GM18519 (cell line): ENCODE results near the gene PARN.
"Not testable (repeated sequence)": the region's sequence is repeated elsewhere in the genome, so short reads cannot be mapped to it uniquely, and the experiment has no call there.

ENCODE experiments used
- ATAC-seq: cut with Tn5 transposase; IDR thresholded peaks from one replicate; pipeline ENCODE4 v1.9.1; 2021; ENCODE audit warnings: mild to moderate bottlenecking, moderate library complexity; ENCODE audit not compliant: unreplicated experiment, low FRiP score

PARN gene, protein sequence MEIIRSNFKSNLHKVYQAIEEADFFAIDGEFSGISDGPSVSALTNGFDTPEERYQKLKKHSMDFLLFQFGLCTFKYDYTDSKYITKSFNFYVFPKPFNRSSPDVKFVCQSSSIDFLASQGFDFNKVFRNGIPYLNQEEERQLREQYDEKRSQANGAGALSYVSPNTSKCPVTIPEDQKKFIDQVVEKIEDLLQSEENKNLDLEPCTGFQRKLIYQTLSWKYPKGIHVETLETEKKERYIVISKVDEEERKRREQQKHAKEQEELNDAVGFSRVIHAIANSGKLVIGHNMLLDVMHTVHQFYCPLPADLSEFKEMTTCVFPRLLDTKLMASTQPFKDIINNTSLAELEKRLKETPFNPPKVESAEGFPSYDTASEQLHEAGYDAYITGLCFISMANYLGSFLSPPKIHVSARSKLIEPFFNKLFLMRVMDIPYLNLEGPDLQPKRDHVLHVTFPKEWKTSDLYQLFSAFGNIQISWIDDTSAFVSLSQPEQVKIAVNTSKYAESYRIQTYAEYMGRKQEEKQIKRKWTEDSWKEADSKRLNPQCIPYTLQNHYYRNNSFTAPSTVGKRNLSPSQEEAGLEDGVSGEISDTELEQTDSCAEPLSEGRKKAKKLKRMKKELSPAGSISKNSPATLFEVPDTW

DNA sequence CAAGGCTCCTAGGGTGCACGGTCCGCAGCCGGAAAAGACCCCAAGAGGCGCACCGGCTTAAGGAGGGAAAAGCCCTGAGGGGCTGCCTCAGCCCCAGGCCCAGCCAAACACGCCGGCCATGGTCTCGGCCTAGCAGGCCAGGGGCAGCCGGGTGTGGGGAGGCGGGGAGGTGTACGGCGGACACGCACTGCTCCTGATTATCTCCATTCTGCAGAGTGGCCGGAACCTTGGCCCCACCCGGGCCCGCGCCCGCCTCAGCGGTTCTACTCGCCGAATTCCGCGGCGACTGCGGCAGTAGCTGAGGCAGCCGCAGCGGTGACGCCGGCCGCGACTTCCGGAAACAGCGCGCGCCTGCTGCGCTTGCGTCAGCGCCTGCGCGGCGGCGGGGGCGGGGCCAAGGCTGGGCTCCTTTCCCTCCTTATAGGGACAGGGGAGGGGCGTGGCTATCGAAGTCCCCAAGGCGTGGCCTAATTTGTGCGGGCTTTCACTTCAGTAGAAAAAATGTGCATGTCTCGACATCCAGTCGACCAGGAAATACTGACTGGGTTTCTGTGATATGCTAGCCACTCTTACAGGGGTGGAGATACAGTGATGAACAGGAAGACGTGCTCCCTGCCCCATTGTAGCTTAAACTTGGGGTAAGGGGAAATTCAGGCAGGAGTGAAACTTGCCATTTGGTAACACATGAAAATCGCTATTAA lies at the start of gene PARN:
Gene PARN (minus strand): TSS at position 342 of the 701 bp plus-strand sequence. CDS start 135 bp downstream, at position 207.
- peak; percentile 45 for ATAC-seq

DNA sequence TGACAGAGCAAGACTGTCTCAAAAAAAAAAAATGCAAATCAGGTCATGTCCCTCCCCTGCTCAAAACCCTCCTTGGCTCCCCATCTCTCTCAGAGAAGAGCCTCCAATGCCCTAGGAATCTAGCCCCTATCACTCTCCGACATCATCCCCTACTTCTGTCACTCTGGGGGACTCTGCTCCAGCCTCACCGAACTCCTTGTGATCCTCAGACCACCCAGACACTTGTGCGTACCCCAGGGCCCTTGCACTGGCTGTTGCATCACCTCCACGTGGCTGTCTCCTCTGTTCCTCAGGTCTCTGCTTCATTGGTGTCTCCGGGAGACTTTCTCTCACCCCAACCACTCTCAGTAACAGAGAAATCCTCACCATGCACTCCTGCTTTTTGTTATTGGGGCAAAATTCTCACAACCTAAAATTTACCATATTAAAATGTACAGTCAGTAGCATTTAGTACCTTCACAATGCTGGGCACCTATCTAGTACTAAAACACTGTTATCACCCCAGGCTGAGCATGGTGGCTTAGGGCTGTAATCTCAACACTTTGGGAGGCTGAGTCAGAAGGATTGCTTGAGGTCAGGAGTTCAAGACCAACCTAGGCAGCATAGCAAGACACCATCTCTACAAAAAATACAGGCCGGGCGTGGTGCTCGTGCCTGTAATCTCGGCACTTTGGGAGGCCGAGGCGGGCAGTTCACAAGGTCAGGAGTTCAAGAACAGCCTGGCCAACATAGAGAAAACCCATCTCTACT lies 48.9 kb upstream of the PARN start:
- no peak for ATAC-seq

DNA sequence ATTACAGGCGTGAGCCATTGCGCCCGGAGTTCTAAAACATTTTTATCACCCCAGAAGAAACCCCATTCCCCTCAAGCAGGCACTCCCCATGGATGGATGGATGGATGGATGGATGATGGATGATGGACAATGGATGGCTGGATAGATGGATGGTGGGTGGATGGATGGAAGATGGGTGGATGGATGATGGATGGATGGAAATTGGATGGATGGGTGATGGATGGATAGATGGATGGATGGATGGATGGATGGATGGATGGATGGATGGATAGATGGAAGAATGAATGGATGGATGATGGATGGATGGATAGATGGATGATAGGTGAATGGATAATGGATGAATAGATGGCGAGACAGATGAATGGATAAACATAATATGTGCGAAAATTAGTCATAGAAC lies 47.6 kb upstream of the PARN start:
- no peak for ATAC-seq

DNA sequence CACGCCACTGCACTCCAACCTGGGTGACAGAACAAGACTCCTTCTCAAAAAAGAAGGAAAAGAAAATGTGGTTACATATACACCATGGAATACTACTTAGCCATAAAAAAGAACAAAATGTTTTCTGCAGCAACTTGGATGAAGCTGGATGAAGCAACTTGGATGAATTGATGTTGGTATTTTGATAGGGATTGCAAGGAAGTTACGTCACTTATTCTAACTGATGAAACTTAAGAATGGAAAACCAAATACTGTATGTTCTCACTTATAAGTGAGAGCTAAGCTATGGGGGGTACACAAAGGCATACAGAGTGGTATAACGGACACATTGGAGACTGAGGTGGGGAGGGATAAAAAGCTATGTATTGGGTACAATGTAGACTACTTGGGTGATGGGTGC lies 46.6 kb upstream of the PARN start:
- ATAC-seq, result no peak

DNA sequence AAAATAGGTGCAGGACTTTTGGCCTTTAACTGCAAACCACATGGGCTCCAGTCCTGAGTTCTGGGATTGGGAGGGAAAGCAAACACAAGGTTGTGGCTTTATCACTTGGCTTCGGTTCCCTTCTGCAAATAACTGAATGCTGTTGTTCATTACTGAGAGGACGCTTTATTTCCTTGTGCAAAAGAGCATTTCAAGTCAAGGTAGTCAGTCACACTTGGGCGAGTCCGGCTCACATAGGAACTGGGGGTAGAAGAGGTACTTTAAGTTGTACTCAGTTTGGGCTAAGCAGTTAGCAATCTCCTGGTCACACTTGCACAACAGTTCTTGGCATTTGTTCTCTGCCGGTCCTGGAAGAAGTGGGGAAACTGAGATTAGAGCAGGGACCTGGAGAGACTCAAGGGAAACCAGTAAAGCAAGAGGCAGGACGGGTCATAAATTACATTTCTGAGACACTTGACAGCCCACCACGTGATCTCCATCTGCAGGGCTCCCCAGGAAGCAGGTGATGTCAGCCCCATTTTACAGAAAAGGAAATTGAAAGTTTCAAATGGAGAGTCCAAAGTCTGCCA lies 42.4 kb upstream of the PARN start:
- ATAC-seq, result no peak

DNA sequence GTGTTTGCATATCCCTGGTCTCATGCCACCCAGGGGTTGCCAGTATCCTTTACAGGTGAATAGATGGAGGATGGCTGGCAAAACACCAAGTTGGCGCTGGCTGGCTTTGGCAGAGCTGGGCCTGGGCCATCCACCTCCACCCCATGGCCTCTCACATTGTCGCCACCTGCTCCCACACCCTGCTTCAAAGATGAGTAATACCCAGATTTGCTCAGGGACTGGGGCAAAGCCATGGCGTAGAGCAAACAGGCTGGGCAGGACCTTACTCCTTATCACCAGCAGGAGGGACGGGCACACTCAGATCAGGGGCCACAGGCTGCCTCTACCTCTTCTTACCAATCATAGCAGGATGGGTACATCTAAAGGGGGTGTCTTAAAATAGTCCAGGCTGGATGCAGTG lies 39.7 kb upstream of the PARN start:
- no peak for ATAC-seq

DNA sequence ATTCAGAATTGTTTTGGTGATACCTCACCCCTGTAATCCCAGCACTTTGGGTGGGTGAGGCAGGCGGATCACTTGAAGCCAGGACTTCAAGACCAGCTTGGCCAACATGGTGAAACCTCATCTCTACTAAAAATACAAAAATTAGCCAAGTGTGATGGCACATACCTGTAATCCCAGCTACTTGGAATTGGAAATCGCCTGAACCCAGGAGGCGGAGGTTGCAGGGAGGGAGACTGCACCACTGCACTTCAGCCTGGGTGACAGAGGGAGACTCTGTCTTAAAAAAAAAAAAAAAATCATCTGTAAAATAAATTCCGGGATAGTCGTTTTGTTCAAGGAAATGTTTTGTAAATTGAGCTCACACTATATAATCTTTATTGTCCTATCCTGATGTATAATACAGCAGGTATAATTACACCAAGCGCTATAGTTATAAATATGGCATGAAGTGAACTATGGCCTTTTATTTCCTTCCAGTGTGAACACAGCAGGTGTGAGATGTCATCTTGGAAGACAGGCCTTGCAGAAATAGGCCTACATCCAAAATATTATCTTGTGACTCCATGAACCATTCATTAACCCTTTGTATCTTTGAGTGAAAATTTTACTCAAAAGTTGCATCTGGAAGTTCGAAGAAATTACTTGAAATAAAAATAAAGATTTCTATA lies 38.6 kb upstream of the PARN start:
- ATAC-seq, result no peak

DNA sequence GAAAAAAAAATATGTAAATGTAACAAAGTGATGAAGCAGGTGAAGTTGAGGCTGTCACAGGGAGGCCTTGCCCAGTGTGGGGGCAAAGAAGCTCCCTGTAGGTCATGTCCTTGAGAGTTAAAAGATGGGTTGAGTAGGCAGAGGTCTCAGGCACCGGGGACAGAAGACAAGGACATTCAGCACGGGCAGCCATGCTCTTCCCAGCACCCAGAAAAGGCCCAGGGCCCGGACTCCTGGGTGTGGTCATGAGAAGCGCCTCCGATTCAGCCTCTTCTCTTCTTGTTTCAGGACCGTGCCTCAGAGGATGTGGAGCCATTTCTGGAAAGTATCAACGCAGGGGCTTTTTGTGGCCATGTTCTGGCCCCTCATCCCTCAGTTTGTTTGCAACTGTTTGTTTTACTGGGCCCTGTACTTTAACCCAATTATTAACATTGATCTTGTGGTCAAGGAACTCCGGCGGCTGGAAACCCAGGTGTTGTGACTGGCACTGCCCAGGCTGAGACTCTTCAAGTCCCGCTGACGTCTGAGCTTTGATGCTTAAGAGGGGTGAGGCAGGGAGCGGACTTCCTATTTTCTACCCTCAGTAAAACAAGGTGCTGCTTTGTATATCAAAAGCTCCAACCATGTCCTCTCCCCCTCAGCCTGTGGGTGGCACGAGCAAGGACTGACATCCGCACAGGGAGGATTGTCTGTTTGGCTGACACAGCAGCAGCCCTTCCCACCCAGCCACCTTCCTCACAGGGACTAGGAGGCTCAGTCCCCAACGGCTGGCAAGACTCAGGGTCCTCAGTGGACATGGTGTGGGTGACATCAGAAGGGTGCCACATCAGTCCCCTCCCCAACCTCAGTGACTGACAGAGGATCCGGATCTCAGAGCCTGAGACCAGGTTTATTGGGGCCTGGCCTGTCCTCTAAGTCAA lies 37.5 kb upstream of the PARN start:
- no peak for ATAC-seq

DNA sequence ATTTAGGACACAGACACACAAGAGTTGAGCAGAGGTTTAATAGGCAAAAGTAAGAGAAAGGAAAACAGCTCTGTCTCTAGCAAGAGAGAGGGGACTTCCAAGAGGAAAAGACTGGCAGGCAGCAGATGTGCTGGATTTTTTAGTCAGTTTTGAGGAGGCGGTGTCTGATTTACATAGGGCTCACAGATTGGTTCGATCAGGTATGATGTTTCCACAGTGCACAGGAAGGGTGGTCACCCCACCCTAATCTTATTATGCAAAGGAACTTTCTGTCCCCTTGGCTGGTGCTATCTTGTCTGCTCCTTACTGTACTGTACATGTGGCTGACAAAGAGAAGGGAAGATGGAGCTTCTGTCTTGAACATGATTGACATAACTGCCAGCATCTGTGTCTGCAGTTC lies 28.0 kb upstream of the PARN start:
- peak; percentile 75 for ATAC-seq

DNA sequence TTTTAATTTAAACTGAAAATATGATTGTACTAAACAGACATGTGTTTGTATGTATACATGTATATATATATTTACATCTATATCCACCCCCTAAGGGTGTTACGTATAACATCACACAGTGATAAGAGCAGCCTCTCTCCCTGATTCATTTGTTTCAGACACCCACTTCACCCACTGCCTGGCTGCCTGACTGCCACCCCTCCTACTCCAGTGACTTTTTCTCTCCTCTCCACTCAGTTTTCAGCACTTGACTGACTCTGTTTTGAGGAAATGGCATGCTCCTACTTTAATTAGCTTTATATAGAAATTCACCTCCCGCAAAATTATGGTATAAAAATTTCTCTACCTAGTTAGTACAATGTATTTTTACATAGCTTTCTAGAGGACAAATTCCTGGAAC lies 22.7 kb upstream of the PARN start:
- no peak for ATAC-seq

DNA sequence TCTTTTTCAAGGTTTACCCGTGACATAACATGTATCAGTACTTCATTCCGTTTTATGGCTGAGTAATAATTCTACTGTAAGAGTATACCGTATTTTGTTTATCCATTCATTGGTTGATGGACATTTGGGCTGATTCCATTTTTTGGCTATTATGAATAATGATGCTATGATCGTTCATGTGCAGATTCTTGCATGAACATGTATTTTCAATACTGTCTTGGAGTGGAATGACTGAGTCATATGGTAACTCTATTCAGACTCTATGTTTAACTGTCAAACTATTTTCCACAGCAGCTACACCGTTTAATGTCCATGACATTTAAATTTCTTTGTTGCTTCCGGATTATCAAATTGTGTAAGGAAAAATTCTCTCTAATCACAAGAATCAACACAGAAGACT lies 20.6 kb upstream of the PARN start:
- no peak for ATAC-seq

DNA sequence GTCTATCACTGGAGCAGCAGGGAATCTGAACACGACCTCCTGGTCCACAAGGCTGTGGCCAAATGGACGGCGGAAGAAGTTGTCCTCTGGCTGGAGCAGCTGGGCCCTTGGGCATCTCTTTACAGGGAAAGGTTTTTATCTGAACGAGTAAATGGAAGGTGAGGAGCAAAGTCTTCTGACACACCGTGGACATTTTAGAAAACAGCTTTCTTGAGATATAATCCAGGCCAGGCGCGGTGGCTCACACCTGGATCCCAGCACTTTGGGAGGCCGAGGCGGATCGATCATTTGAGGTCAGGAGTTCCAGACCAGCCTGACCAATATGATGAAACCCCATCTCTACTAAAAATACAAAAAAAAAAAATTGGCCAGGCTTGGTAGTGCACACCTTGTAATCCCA lies 19.8 kb upstream of the PARN start:
- no peak for ATAC-seq

DNA sequence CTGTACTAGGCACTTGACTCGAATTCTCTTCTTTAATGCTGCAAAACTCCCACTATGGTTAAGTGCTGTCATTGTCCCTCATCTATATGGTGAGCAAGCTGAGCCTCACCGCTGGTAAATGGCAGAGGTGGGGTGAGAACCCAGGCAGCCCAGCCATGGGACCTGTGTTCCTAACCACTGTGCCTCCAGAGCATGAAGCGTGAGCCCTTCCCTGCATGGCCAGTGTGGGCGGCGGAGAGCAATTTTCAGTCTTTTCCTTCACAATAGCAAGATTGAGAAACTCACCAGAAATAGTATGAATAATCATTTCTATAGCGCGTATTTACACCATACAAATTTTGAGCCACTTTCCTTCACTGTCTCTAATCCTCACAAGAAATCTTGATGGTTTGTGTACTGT lies 11.9 kb upstream of the PARN start:
- ATAC-seq, result no peak

DNA sequence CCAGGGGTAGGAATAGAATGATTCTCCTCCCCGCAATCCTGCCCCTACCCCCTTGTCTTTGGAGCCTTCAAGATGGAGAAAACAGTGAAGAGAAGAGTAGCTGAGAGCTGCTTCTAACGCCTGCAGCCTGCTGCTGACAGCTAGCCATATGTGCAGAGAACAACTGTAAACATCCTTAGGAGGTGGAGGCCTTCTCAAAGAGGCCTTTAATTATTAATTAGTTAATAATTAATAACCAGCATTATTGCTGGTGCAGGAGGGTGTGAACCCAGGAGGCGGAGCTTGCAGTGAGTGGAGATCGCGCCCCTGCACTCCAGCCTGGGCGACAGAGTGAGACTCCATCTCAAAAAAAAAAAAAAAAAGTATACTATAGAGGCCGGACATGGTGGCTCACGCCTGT lies 11.1 kb upstream of the PARN start:
- no peak for ATAC-seq

DNA sequence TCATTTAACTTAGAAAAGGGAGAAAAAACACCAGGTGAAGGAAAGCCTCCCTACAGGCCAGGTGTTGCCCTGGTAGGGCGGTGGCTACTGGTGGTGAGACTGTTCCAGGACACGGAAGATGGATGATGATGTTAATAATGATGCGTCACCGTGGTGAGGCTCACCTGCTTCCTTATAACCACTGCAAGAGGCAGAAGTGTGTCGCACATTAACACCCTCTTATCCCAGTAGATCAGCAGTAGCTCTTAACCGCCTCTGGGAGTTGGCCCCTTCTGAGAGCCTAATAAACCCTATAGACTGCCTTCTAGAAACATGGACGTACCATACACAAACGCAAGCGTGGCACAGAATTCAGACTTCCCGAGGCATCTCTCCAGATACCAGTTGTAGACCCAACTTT lies 10.5 kb upstream of the PARN start:
- ATAC-seq, result no peak

DNA sequence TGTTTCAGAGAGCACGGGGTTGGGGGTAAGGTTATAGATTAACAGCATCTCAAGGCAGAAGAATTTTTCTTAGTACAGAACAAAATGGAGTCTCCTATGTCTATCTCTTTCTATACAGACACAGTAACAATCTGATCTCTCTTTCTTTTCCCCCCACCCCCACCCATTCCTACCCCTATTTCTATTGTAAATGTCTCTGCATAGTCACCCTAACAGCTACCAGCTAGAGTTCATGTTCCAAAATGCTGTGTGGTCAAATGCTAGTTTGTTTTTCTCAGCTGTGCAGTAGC lies 6.8 kb upstream of the PARN start:
- not testable (repeated sequence) for ATAC-seq

DNA sequence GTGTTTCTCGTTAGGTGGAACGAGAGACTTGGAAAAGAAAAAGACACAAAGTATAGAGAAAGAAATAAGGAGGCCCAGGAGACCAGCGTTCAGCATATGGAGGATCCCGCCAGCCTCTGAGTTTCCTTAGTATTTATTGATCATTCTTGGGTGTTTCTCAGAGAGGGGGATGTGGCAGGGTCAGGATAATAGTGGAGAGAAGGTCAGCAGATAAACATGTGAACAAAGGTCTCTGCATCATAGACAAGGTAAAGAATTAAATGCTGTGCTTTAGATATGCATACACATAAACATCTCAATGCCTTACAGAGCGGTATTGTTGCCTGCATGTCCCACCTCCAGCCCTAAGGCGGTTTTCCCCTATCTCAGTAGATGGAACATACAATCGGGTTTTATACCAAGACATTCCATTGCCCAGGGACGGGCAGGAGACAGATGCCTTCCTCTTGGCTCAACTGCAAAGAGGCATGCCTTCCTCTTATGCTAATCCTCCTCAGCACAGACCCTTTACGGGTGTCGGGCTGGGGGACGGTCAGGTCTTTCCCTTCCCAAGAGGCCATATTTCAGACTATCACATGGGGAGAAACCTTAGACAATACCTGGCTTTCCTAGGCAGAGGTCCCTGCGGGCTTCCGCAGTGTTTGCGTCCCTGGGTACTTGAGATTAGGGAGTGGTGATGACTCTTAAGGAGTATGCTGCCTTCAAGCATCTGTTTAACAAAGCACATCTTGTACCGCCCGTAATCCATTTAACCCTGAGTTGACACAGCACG lies 6.3 kb upstream of the PARN start:
- ATAC-seq, result not testable (repeated sequence)

DNA sequence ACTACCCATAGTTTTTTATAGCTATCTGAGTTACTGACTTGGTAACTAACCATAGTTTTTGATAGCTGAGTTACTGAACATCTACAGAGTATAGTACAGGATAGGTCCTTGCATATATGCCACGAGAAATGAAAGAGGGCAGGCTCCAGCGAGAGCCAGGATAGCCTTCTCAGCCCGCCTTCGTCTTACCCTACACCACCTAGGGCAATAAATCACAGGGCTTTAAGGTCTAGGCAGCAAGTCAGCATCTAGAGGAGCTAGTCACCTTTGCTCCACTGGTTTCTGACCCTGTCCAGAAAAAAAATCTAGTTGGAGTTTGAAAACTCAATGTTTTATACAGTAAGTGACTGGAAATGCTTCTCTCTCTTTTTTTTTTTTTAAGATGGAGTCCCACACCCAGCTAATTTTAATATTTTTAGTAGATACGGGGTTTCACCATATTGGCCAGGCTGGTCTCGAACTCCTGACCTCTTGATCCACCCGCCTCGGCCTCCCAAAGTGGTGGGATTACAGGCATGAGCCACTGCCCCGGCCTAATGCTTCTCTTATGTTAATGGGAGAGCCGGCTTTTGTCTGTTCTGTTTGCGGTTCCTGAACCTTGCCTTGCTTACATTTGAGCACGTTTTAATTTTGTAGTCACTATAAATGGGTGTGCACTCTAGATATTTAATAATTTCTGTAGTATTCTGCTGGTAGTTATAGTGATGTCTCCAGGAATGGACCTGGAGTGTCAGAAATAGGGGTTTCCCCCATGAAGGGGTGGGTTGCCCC lies 5.5 kb upstream of the PARN start:
- no peak for ATAC-seq
